Vagina (tissue), 2 donors: ENCODE results near the gene FXR1. TPM values are rescaled to one million over a fixed set of nuclear protein-coding genes. Genes with fewer than 3 reads are reported as not detected.

Experiments used
- DNase-seq, 2 donors: peaks; one replicate each; pipeline ENCODE4 v3.0.0-alpha.2; 2017; ENCODE audit errors: extremely low spot score in 2 of 2
- H3K27ac ChIP-seq: fragments of 200-600 bp; sonication (generic); one replicate; pipeline ENCODE4 v1.5.1; 2019
- H3K27me3 ChIP-seq: fragments of 200-600 bp; sonication (generic); one replicate; pipeline ENCODE4 v1.5.1; 2019
- H3K36me3 ChIP-seq, 2 donors: fragments of 200-600 bp; sonication (generic); one replicate each; pipeline ENCODE4 v1.5.1; 2017 to 2019
- H3K4me1 ChIP-seq: fragments of 200-600 bp; sonication (generic); one replicate; pipeline ENCODE4 v1.5.1; 2019
- H3K4me3 ChIP-seq, 2 donors: fragments of 200-600 bp; sonication (generic); 1 replicate in 1 of 2; 2 replicates in 1 of 2; pipeline ENCODE4 v1.5.1; 2016 to 2019
- H3K9me3 ChIP-seq: fragments of 200-600 bp; sonication (generic); one replicate; pipeline ENCODE4 v1.5.1; 2019
- POLR2A ChIP-seq, 2 donors: fragments of 450-650 bp; IDR thresholded peaks; one replicate each; pipeline ENCODE4 v1.6.1; 2017; ENCODE audit warnings: antibody characterized with exemption in 2 of 2, mild to moderate bottlenecking in 2 of 2, moderate library complexity in 2 of 2
- POLR2AphosphoS5 ChIP-seq, 2 donors: sonication (generic); formaldehyde crosslinking; IDR thresholded peaks; one replicate each; pipeline ENCODE4 v1.9.0; 2017; ENCODE audit warnings: antibody characterized with exemption in 2 of 2, mild to moderate bottlenecking in 2 of 2, low read depth in 1 of 2; ENCODE audit not compliant: insufficient read depth in 1 of 2
- intact Hi-C: fragments of 100-400 bp; cut with DNase I; formaldehyde crosslinking; loops from one replicate; pipeline ENCODE4 v1.15.1; 2023
- total RNA-seq: library from RNA; depleted of rRNA; stranded (reverse); fragments of >200 nt; gene quantifications from one replicate; pipeline ENCODE4 v1.2.3, GENCODE V29; 2016
- TF ChIP-seq, protein P1 (sequence below), 3 experiments: fragments of 450-650 bp in 2 of 3; fragments of 200-600 bp in 1 of 3; sonication (generic) in 1 of 3; IDR thresholded peaks; one replicate each; pipeline ENCODE4 v1.5.1; 2017 to 2019; ENCODE audit warnings: antibody characterized with exemption in 3 of 3, mild to moderate bottlenecking in 2 of 3, moderate library complexity in 2 of 3

FXR1 gene
- total RNA-seq, 1 donor from 2014 or later: 99.7 TPM

GRCh38 chr3:180930526-180930925 lies 18.1 kb downstream of the FXR1 start:
- Histone ChIP-seq H3K27ac (no peak overlapping the region), H3K4me1 (peaks cover 66% of the 10 kb centered on the region), H3K36me3 (peaks cover 0 to 2% of the 10 kb centered on the region in 2 donors), H3K27me3 (no peaks in the 10 kb centered on the region), H3K4me3 (no peak overlapping the region), H3K9me3 (no peaks in the 10 kb centered on the region)
- no peak for TF ChIP-seq POLR2A (IDR thresholded peaks at IDR 0.05)
- intact Hi-C loops: no loop called here
- DNase-seq: no peak

DNA sequence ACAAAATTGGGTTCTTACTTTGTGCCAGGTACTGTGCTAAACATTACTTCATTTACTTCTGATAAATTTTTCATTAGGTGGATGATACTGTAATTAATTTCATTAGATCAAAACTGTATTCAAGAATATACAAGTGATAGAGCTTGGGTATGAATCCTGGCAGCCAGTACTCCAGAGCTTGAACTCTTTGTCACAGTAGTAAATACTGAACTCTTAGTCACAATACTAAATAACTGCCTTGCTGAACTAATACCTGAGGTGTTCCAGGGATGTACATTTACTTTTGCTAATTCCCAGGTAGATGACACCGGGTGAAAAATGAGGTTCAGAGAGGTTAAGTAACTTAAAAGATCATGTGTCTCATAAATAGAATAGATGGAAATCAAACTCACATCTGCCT lies 20.3 kb downstream of the FXR1 start:
- intact Hi-C loops: no loop called here
- H3K27ac ChIP-seq: no peak overlapping the region
- no peak for DNase-seq
- no peaks in the 10 kb centered on the region for H3K9me3 ChIP-seq
- H3K36me3 ChIP-seq: peaks cover 0 to 16% of the 10 kb centered on the region in 2 donors
- H3K27me3 ChIP-seq: no peaks in the 10 kb centered on the region
- H3K4me1 ChIP-seq: peaks cover 44% of the 10 kb centered on the region
- TF ChIP-seq POLR2AphosphoS5 (IDR thresholded peaks at IDR 0.05; ENCODE audit: insufficient read depth in 1 of 2, low read depth in 1 of 2) (no peak), POLR2A (IDR thresholded peaks at IDR 0.05) (no peak)
- TF ChIP-seq, protein P1, sequence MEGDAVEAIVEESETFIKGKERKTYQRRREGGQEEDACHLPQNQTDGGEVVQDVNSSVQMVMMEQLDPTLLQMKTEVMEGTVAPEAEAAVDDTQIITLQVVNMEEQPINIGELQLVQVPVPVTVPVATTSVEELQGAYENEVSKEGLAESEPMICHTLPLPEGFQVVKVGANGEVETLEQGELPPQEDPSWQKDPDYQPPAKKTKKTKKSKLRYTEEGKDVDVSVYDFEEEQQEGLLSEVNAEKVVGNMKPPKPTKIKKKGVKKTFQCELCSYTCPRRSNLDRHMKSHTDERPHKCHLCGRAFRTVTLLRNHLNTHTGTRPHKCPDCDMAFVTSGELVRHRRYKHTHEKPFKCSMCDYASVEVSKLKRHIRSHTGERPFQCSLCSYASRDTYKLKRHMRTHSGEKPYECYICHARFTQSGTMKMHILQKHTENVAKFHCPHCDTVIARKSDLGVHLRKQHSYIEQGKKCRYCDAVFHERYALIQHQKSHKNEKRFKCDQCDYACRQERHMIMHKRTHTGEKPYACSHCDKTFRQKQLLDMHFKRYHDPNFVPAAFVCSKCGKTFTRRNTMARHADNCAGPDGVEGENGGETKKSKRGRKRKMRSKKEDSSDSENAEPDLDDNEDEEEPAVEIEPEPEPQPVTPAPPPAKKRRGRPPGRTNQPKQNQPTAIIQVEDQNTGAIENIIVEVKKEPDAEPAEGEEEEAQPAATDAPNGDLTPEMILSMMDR (IDR thresholded peaks at IDR 0.05): no peak
- H3K4me3 ChIP-seq: no peak overlapping the region

GRCh38 chr3:180934638-180935037 lies 22.2 kb downstream of the FXR1 start:
- intact Hi-C loops: no loop called here
- H3K36me3 ChIP-seq: peaks cover 0 to 16% of the 10 kb centered on the region in 2 donors

GRCh38 chr3:180940826-180941225 lies 28.4 kb downstream of the FXR1 start:
- no peak overlapping the region for H3K27ac ChIP-seq
- no peaks in the 10 kb centered on the region for H3K27me3 ChIP-seq
- intact Hi-C loops: no loop called here
- H3K4me1 ChIP-seq: no peaks in the 10 kb centered on the region
- peaks cover 0 to 18% of the 10 kb centered on the region in 2 donors for H3K36me3 ChIP-seq
- no peak overlapping the region for H3K4me3 ChIP-seq
- DNase-seq: no peak
- TF ChIP-seq POLR2AphosphoS5 (IDR thresholded peaks at IDR 0.05; ENCODE audit: insufficient read depth in 1 of 2, low read depth in 1 of 2): no peak
- TF ChIP-seq, protein P1 (IDR thresholded peaks at IDR 0.05): no peak
- no peak for TF ChIP-seq POLR2A (IDR thresholded peaks at IDR 0.05)
- H3K9me3 ChIP-seq: no peaks in the 10 kb centered on the region

More at GRCh38 chr3:180934638-180935037, 22.2 kb downstream of the FXR1 start:
- DNase-seq: no peak
- H3K27ac ChIP-seq: no peak overlapping the region
- H3K9me3 ChIP-seq: no peaks in the 10 kb centered on the region
- no peak for TF ChIP-seq POLR2AphosphoS5 (IDR thresholded peaks at IDR 0.05; ENCODE audit: insufficient read depth in 1 of 2, low read depth in 1 of 2)
- H3K4me3 ChIP-seq: no peak overlapping the region
- peaks cover 38% of the 10 kb centered on the region for H3K4me1 ChIP-seq
- no peaks in the 10 kb centered on the region for H3K27me3 ChIP-seq

- H3K36me3 ChIP-seq: peaks cover 3 to 35% of the 10 kb centered on the region in 2 donors
- TF ChIP-seq, protein P1 (IDR thresholded peaks at IDR 0.05): no peak
- TF ChIP-seq POLR2AphosphoS5 (IDR thresholded peaks at IDR 0.05; ENCODE audit: insufficient read depth in 1 of 2, low read depth in 1 of 2) (no peak), POLR2A (IDR thresholded peaks at IDR 0.05) (no peak)
- no peaks in the 10 kb centered on the region for H3K9me3 ChIP-seq
These were observed 35.4 kb downstream of the FXR1 start for GRCh38 chr3:180947761-180948390.

DNA sequence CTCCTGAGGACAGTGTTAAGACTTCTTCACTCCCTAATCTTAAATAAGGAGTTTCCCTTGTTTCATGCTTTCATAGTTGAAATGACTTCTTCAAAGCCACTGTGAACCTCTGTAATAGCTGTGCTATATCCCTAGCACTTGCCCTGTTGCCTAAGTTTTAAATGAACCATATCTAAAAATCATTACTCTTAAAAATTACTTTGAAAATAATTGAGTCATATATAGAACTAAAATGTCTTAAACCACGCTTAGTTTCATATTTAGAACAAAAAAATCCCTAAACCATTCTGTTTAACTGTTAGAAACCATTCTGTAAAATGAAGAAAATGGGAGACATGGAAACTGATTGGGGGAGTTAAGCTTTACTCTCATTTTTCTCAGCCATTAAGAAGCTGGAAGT lies 47.2 kb downstream of the FXR1 start:
- no peaks in the 10 kb centered on the region for H3K9me3 ChIP-seq
- intact Hi-C loops: no loop called here
- TF ChIP-seq, protein P1 (IDR thresholded peaks at IDR 0.05): no peak
- TF ChIP-seq POLR2AphosphoS5 (IDR thresholded peaks at IDR 0.05; ENCODE audit: insufficient read depth in 1 of 2, low read depth in 1 of 2): no peak
- DNase-seq: no peak
- H3K4me1 ChIP-seq: no peaks in the 10 kb centered on the region
- no peak overlapping the region for H3K4me3 ChIP-seq
- no peak overlapping the region for H3K27ac ChIP-seq
- H3K36me3 ChIP-seq: peaks cover 0 to 62% of the 10 kb centered on the region in 2 donors
- H3K27me3 ChIP-seq: no peaks in the 10 kb centered on the region

More at GRCh38 chr3:180947761-180948390, 35.4 kb downstream of the FXR1 start:
- H3K4me1 ChIP-seq: no peaks in the 10 kb centered on the region
- H3K27ac ChIP-seq: no peak overlapping the region
- no peaks in the 10 kb centered on the region for H3K27me3 ChIP-seq
- intact Hi-C loops: no loop called here
- H3K4me3 ChIP-seq: no peak overlapping the region
- DNase-seq: no peak
